C4-2B (cell line): ENCODE data around the gene CAMK1.

Experiments used
- CTCF ChIP-seq: fragments of 450-650 bp; conservative IDR thresholded peaks from 2 replicates; pipeline ENCODE4 v1.5.1; 2017; ENCODE audit warnings: mild to moderate bottlenecking
- ZFX ChIP-seq: fragments of 450-650 bp; IDR thresholded peaks from 2 replicates; pipeline ENCODE4 v1.6.1; 2017

GRCh38 chr3:9817436-9817835 lies 47.7 kb upstream of the CAMK1 start:
- TF ChIP-seq CTCF (no peak), ZFX (no peak)
